IMR-90 (cell line): Measurements from ENCODE around the gene RTL9.

ENCODE experiments used
- CEBPB ChIP-seq: IDR thresholded peaks from 2 replicates; pipeline ENCODE4 v1.6.1; 2012; ENCODE audit warnings: low read depth, low read length, improper control_type of control experiment
- RAD21 ChIP-seq: IDR thresholded peaks from 2 replicates; pipeline ENCODE4 v1.6.1; 2012; ENCODE audit warnings: low read length, improper control_type of control experiment
- TF ChIP-seq, protein P1 (sequence below): conservative IDR thresholded peaks from 2 replicates; pipeline ENCODE4 v1.5.1; 2012; ENCODE audit warnings: mild to moderate bottlenecking, low read depth, low read length, improper control_type of control experiment

DNA sequence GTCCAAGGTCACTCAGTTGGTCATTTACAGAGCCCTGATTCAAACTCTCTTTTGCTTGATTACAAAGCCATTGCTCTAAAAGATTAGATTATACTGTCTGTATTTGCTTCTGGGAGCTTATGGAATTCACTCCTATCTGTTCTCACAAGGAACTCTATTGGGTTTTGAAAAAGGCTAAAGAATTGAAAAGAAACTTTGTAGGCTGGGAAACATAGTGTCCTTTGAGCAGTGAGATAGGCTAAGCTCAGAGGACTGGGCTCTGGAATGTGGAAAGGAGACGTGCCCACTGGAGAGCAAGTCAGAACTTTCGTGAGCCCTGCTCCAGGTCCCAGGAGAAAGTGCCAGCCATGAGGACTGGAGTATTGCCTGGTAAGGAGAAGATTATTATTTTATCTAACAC, at the start of gene RTL9:
- no peak for TF ChIP-seq CEBPB
- TF ChIP-seq, protein P1, sequence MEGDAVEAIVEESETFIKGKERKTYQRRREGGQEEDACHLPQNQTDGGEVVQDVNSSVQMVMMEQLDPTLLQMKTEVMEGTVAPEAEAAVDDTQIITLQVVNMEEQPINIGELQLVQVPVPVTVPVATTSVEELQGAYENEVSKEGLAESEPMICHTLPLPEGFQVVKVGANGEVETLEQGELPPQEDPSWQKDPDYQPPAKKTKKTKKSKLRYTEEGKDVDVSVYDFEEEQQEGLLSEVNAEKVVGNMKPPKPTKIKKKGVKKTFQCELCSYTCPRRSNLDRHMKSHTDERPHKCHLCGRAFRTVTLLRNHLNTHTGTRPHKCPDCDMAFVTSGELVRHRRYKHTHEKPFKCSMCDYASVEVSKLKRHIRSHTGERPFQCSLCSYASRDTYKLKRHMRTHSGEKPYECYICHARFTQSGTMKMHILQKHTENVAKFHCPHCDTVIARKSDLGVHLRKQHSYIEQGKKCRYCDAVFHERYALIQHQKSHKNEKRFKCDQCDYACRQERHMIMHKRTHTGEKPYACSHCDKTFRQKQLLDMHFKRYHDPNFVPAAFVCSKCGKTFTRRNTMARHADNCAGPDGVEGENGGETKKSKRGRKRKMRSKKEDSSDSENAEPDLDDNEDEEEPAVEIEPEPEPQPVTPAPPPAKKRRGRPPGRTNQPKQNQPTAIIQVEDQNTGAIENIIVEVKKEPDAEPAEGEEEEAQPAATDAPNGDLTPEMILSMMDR: no peak
- TF ChIP-seq RAD21: no peak
